Esophagus muscularis mucosa (tissue), 3 donors: ENCODE results near the gene VAMP5.

Experiments used
- CTCF ChIP-seq, 3 experiments: fragments of 200-600 bp in 2 of 3; fragments of 450-650 bp in 1 of 3; sonication (generic) in 2 of 3; IDR thresholded peaks; one replicate each; pipeline ENCODE4 v1.5.1; 2017 to 2019; ENCODE audit warnings: antibody characterized with exemption in 3 of 3, mild to moderate bottlenecking in 2 of 3, moderate library complexity in 1 of 3
- POLR2A ChIP-seq: fragments of 450-650 bp; IDR thresholded peaks from one replicate; pipeline ENCODE4 v1.6.1; 2017; ENCODE audit warnings: antibody characterized with exemption, moderate library complexity, mild to moderate bottlenecking, low read depth

- TF ChIP-seq CTCF (IDR thresholded peaks at IDR 0.05): no peak
- no peak for TF ChIP-seq POLR2A
Observed at GRCh38 chr2:85635636-85636035, 51.4 kb downstream of the VAMP5 start.
